Measurements from ENCODE around the gene NUP210L. TPM values are rescaled to one million over a fixed set of nuclear protein-coding genes. Genes with fewer than 3 reads are reported as not detected.

NUP210L gene
- total and polyA plus RNA-seq, 2 of the 13 experiments (the other 11 are each of a cell fraction or from before 2014, with no cell fraction given) = not detected

DNA sequence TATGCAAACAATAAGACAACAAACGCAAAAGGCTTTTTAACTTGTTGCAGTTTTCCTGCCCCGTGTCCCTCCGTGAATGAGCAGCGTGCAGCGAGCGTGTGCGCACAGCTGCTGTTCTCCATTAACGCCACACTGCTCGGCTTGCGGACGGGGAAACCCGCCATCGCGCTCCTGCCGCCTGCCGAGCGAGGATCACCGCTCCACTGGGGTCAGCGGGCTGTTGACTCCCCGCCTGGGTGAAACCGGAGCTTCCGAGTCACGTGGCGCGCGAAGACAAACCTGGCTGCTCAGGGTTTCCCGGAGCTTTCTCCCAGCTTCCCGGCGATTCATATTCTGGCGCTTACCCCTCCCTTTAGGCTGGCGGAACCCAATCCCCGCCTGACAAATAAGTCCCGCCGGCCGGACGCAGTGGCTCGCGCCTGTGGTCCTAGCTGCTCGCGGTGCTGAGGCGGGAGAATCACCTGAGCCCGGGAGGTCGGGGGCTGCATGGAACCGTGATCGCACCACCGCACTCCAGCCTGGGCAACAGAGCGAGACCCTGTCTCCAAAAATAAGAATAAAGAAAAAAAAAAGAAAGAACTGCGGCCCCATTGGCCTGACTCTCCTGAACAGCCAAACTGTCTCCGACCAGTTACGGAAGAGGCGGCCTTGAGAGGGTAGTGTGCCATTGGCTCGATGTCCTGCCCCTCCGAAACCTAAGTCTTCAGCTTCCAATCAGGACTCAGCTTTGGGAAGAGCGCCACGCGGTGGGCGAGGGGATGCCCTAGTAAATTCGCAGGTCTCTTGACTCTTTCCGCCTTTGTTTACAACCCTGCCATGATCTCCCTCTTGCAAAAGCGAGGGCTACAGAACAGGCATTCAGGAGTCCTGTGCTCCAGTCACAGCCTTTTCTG lies 187.5 kb downstream of the NUP210L start, which contains the start of gene CREB3L4 (continued):
- TF ChIP-seq JUN (CRISPR knock-in tag; IDR thresholded peaks at IDR 0.05) (no peak), ZNF737 (CRISPR knock-in tag; IDR thresholded peaks at IDR 0.05; ENCODE audit: borderline replicate concordance) (no peak), TP53 (CRISPR knock-in tag; conservative IDR thresholded peaks at IDR 0.05) (peak; percentile 79; the same call in 1 of the 2 replicates), EZH2 (conservative IDR thresholded peaks at IDR 0.05; ENCODE audit: low read depth, low read length) (no peak), NFRKB (IDR thresholded peaks at IDR 0.05) (no peak), ZNF563 (CRISPR knock-in tag; IDR thresholded peaks at IDR 0.05) (no peak; the same call in 1 of the 2 replicates), ZNF207 (IDR thresholded peaks at IDR 0.05; ENCODE audit: borderline replicate concordance) (no peak), TEAD3 (CRISPR knock-in tag; optimal IDR thresholded peaks at IDR 0.05; ENCODE audit: borderline replicate concordance) (no peak), YEATS2 (CRISPR knock-in tag; IDR thresholded peaks at IDR 0.05; ENCODE audit: borderline replicate concordance) (peak; percentile 41; the same call in 1 of the 2 replicates), GPN1 (CRISPR knock-in tag; IDR thresholded peaks at IDR 0.05; ENCODE audit: borderline replicate concordance) (no peak), ARNTL (CRISPR knock-in tag; IDR thresholded peaks at IDR 0.05) (peak; percentile 94), ZNF891 (CRISPR knock-in tag; IDR thresholded peaks at IDR 0.05) (peak; percentile 84), MAF1 (CRISPR knock-in tag; IDR thresholded peaks at IDR 0.05; ENCODE audit: borderline replicate concordance) (no peak), ZSCAN21 (CRISPR knock-in tag; IDR thresholded peaks at IDR 0.05; ENCODE audit: borderline replicate concordance) (no peak), ZBTB49 (CRISPR knock-in tag; IDR thresholded peaks at IDR 0.05; ENCODE audit: borderline replicate concordance) (no peak), ZNF264 (CRISPR knock-in tag; IDR thresholded peaks at IDR 0.05) (peak; percentile 17; the same call in 1 of the 2 replicates), SCMH1 (CRISPR knock-in tag; IDR thresholded peaks at IDR 0.05; ENCODE audit: borderline replicate concordance) (no peak), ZNF362 (CRISPR knock-in tag; IDR thresholded peaks at IDR 0.05; ENCODE audit: borderline replicate concordance) (peak; percentile 90), CREM (IDR thresholded peaks at IDR 0.05) (peak; percentile 50; the same call in 1 of the 2 replicates), CREM (CRISPR knock-in tag; IDR thresholded peaks at IDR 0.05) (no peak), ZNF180 (CRISPR knock-in tag; IDR thresholded peaks at IDR 0.05; ENCODE audit: borderline replicate concordance, low read depth) (no peak), ZNF629 (CRISPR knock-in tag; conservative IDR thresholded peaks at IDR 0.05) (no peak), NFYB (CRISPR knock-in tag; IDR thresholded peaks at IDR 0.05) (peak; percentile 97), SNAI1 (CRISPR knock-in tag; IDR thresholded peaks at IDR 0.05; ENCODE audit: borderline replicate concordance) (no peak), MAFF (IDR thresholded peaks at IDR 0.05; ENCODE audit: low read depth, low read length) (0 out of 2 replicates have a peak, but pooled peaks have one; percentile 14)
- TF ChIP-seq, protein P1, sequence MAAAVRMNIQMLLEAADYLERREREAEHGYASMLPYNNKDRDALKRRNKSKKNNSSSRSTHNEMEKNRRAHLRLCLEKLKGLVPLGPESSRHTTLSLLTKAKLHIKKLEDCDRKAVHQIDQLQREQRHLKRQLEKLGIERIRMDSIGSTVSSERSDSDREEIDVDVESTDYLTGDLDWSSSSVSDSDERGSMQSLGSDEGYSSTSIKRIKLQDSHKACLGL (CRISPR knock-in tag; IDR thresholded peaks at IDR 0.05) = peak; percentile 92
- TF ChIP-seq, protein P2, sequence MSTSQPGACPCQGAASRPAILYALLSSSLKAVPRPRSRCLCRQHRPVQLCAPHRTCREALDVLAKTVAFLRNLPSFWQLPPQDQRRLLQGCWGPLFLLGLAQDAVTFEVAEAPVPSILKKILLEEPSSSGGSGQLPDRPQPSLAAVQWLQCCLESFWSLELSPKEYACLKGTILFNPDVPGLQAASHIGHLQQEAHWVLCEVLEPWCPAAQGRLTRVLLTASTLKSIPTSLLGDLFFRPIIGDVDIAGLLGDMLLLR (CRISPR knock-in tag; IDR thresholded peaks at IDR 0.05) = no peak

Data from HepG2 (cell line).